SH-SY5Y (cell line): Measurements from ENCODE around the gene MRPS9.

ENCODE experiments used
- GATA2 ChIP-seq: IDR thresholded peaks from 2 replicates; pipeline ENCODE4 v1.6.1; 2011; ENCODE audit warnings: mild to moderate bottlenecking, low read depth, low read length
- GATA3 ChIP-seq: IDR thresholded peaks from 2 replicates; pipeline ENCODE4 v1.6.1; 2011; ENCODE audit warnings: low read depth, mild to moderate bottlenecking, low read length, moderate library complexity

Gene MRPS9

DNA sequence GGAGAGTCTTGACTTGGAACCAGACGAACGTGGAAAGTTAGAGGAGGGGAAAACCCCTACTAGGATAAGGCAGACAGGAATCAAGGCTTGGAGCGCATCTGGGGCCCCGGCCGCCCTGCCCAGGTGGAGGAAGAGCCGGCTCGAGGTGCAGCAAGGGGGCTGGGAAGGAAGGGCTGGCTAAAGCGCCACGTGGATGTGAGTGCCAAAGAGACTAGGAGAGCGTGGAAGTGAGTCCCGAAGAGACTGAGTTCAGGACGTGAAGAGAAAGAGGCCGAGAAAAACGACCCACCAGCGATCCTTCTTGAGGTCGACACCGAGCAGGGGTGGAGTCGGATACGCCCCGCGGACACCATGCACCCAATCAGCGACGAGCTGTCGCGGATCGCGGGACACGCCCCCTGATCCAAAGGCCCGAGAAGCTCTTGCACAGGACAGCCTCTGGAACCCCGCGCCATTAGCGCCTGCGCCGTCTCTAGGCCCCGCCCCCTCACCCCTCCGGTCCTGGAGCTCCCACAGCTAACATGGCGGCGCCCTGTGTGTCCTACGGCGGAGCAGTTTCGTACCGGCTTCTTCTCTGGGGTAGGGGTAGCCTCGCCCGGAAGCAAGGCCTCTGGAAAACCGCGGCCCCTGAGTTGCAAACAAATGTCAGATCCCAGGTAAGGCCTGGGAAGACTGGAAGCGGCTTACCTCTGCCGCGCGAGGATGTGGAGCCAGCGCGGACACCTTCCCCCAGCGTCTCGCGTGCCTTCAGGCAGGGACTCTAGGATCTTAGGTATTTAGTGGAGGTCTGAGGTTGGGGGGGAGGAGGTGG, at the start of gene MRPS9:
Gene MRPS9 (plus strand): TSS at position 498 of the 811 bp plus-strand sequence. CDS start 24 bp downstream, at position 522.
- no peak for TF ChIP-seq GATA3

GRCh38 chr2:105005181-105005951, 32.5 kb upstream of the MRPS9 start:
- no peak for TF ChIP-seq GATA2
- no peak for TF ChIP-seq GATA3

DNA sequence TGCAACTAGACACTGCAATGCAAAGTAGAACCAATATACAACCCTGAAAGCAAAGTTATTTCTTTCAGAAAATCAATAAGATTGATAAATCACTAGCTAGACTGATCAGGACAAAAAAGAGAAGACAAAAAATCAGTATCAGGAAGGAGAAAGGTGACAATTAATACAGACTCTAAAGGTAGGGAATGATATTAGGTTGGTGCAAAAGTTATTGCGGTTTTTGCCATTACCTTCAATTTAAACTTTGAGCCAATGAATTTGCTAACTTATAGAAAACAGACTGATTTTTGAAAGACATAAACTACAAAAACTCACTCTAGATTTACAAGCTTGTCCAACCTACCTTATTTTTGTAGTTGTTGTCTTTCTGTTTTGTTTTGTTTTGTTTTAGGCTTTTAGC, 30.5 kb upstream of the MRPS9 start:
- TF ChIP-seq GATA3, result no peak
- TF ChIP-seq GATA2, result no peak

- TF ChIP-seq GATA2, result no peak
- TF ChIP-seq GATA3, result no peak
Observed at GRCh38 chr2:105032476-105032875, 5.4 kb upstream of the MRPS9 start.

DNA sequence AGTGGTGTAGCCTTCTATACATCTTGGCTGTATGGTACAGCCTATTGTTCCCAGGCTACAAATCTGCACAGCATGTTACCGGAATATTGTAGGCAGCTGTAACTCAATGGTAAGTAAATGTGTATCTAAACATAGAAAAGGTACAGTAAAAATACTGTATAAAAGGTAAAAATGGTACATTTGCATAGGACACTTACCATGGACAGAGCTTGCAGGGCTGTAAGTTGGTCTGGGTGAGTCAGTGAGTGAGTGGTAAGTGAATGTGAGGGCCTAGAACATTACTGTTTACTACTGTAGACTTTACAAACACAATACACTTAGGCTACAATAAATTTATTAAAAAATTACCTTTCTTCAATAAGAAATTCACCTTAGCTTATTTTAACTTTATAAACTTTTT, 3.7 kb upstream of the MRPS9 start:
- TF ChIP-seq GATA2, result no peak
- TF ChIP-seq GATA3, result no peak

DNA sequence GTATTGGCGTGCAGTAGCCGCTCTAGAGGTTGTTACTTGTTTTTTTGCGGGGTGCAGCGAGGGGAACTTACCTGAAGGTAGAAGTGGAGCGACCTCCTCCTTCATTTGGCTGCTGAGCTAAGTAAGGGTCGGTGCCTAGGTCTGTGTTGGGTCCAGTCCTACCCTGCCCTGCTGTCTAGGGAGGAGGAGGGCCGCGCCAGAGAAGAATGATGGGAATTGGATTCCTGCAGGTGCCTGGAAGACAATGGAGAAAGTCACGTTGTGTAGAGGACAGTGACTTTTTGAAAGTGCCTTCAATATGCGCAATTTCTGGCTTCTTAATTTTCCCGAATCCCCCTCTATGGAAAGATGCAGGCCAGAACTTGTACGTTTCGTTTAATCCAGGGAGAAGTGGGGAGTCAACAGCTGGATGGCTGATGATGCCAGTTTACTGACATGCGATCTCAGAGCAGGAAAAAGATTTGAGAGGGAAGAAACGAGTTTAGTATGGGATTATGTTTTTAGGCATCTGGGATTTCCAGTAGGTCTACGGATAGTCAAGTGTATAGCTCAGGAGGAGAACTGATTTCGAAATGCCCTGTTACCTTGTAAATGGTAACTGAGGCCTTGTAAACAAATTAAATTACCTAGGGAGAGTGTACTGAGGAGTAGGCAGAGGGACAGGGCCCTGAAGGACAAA, 653 bp downstream of the MRPS9 start:
- TF ChIP-seq GATA2 (no peak), GATA3 (no peak)

GRCh38 chr2:105039559-105039958, 1.7 kb downstream of the MRPS9 start:
- TF ChIP-seq GATA2 (no peak), GATA3 (no peak)

GRCh38 chr2:105042189-105042588, 4.3 kb downstream of the MRPS9 start:
- TF ChIP-seq GATA3, result no peak
- no peak for TF ChIP-seq GATA2

DNA sequence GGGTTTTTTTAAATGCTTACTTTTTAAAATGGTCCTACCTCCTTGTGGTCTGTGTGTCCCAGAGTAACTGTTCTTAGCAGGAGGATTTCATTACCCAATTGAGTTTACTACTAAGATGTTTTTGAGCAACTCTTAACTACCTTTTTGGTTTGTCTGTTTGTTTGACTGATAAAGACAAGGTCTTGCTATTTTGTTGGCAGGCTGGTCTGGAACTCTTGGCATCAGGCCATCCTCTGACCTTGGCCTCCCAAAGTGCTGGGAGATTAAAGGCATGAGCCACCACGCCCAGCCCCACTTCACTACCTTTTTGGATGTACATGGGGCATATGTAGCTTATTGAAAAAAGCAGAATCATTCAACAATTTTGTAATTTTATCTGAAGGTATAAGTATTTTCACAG, 14.9 kb downstream of the MRPS9 start:
- no peak for TF ChIP-seq GATA3
- no peak for TF ChIP-seq GATA2

DNA sequence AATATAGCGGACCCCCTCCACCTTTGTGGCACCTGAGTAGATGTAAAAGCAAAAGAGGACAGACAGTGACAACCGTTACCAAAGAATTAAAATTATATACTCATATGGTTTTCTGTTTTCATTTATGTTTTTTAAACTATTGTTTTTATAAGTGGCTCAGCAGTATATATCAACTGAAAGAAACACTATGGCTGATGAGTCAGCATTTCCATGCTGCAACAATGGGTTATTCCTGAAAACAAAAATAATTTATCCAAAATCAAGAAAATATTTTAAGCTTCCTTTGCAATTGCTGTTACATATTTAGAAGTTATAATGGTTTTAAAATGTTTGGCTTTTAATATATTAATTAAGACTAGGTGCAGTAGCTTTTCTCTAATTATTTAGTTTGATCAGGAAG, 17.7 kb downstream of the MRPS9 start:
- no peak for TF ChIP-seq GATA3
- TF ChIP-seq GATA2, result no peak

DNA sequence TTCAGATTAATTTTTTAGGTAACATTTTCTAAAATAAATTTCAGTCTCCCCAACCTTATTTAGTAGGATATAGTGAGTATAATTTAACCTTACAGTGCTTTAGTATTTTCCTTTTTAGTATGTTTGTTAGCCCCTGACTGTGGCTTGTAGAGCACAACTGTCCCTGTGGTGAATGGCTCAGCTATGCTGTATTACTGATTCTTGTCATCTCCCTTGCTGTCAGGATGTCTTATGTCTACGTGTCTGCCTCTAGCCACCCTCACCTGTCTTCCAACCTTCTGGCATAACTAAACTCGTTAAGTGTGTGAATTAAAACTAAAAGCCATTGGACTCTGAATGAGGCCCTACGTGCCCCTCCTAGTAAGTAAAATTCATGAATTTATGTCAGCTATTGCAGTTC, 18.4 kb downstream of the MRPS9 start:
- no peak for TF ChIP-seq GATA2
- TF ChIP-seq GATA3, result no peak

DNA sequence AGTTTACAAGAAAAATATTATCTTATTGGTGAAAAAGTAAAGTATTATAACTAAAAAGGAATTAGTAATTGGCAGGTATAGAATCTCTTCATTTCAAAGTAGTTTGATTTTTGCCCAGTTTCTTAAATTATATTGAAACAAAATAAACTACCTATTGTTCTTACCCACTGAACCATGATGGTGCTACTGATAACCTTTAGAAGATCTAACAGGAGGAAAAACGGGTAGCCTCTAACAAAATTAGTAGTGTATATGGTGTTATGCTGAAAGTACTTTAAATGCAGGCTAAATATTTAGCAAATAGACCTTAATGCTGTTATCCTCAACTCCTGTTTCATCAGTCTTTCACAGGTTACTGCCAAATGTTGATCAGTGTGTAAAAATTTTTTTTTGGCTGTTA, 19.1 kb downstream of the MRPS9 start:
- no peak for TF ChIP-seq GATA2
- TF ChIP-seq GATA3, result no peak

- no peak for TF ChIP-seq GATA3
- no peak for TF ChIP-seq GATA2
Observed at GRCh38 chr2:105061560-105061959, 23.7 kb downstream of the MRPS9 start.

GRCh38 chr2:105062158-105062557, 24.3 kb downstream of the MRPS9 start:
- TF ChIP-seq GATA2 (no peak), GATA3 (no peak)
